HG03575 (cell line): Measurements from ENCODE around the gene BRPF3.

ENCODE experiments used
- ATAC-seq: cut with Tn5 transposase; IDR thresholded peaks from one replicate; pipeline ENCODE4 v1.9.1; 2021; ENCODE audit not compliant: unreplicated experiment, insufficient number of reproducible peaks, low FRiP score; ENCODE audit errors: extremely low read depth

Gene BRPF3

GRCh38 chr6:36223706-36224105 is 27.2 kb downstream of the BRPF3 start:
- no peak for ATAC-seq

DNA sequence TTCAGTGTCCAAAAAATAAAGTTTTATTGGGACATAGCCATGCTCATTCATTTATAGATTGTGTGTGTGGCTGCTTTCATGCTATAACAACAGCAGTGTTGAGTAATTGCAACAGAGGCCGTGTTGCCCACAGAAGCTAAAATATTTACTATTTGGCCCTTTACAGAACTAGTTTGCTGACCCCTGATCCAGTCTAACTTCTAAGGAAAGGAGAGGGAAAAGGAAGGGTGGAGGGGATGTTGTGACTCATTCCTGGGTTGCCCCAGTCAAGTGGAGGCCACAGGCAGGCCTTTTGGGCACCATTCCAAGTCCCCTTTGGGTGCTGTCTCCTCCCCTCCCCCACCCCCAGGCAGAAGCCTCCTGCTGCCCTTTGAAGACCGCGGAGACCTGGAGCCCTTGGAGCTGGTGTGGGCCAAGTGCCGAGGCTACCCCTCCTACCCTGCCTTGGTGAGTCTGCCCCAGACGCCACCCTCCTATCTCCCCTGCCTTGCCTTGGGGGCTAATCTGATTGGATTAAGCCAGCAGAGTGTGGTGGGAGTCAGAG is 28.4 kb downstream of the BRPF3 start:
- ATAC-seq = no peak

GRCh38 chr6:36226438-36227047 is 30.0 kb downstream of the BRPF3 start:
- no peak for ATAC-seq

GRCh38 chr6:36227379-36228228 is 31.1 kb downstream of the BRPF3 start:
- ATAC-seq = no peak

DNA sequence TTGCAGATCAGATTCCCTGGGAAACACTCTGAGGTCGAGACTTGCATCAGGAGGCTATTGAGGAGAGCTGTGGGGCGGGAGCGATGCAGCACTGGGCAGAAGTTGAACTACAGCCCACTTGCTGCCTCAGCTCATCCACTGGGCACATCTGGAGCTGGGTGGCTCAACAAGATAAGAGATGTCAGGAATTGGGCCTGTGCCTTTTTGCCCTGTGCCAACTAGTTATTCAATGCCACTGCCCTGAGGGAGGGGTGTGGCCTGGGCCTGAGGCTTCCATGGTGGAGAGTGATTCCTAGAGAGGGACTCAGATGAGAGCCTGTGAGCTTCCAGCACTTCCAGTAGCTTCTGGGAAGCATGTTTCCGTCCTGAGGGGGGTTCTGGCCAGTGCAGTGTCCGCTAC is 32.7 kb downstream of the BRPF3 start:
- no peak for ATAC-seq

DNA sequence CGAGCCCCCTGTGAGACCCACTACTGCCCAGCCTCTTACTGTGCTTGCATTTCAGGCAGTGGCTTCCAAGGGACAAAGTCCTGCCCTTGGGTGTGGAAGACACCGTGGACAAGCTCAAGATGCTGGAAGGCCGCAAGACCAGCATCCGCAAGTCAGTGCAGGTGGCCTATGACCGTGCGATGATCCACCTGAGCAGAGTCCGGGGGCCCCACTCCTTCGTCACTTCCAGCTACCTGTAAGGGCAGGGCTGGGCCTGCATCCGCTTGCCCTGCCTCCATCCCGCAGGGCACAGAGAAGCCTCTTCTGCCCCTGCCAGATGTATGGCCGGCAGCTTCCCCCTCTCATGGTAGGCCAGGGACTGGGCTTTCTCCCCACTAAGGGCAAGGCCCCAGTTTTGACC is 33.8 kb downstream of the BRPF3 start:
- ATAC-seq = no peak

GRCh38 chr6:36232172-36232571 is 35.6 kb downstream of the BRPF3 start:
- no peak for ATAC-seq

DNA sequence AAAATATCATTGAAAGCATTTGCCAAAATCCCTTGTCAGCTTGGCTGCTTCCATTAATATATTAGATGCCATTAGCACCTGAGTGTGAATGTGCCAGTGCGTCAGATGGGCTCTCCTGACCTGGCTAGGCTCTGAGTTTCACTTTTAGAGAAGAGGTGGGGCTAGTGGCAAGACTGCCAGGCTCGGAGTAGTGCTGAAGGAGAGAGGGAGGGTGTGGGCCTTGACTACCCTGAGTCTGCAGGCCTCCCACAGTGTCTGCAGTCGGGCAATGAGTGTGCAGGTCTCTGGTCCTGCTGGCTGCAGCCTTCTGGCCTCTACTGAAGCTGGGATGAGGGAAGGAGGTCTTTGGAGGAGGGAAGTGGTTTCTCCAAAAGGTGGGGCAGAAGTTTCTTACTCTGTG is 38.8 kb downstream of the BRPF3 start:
- ATAC-seq = no peak

- no peak for ATAC-seq
These were observed 39.3 kb downstream of the BRPF3 start for GRCh38 chr6:36235862-36236261.

GRCh38 chr6:36239774-36240173 is 43.2 kb downstream of the BRPF3 start:
- no peak for ATAC-seq

DNA sequence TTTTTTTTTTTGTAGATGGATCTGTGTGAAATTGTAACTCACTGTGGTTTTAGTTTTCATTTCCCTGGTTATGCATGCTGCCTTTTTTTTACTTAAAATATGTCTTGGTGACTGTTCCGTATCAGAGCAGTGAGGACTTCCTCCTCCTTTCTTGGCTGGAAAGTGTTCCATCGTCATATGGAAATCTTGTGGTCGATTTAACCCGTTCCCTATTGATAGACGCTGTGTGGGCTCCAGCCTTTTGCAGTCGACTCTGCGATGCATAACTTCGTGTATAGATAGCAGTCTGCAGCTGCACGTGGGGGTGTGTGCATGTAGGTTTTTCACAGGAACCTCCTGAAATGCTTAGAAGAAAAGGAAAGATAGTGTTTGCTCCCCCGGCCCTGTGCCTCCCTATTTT is 45.2 kb downstream of the BRPF3 start:
- ATAC-seq = no peak

GRCh38 chr6:36242161-36242560 is 45.6 kb downstream of the BRPF3 start:
- ATAC-seq = no peak

GRCh38 chr6:36242626-36243025 is 46.1 kb downstream of the BRPF3 start:
- no peak for ATAC-seq

DNA sequence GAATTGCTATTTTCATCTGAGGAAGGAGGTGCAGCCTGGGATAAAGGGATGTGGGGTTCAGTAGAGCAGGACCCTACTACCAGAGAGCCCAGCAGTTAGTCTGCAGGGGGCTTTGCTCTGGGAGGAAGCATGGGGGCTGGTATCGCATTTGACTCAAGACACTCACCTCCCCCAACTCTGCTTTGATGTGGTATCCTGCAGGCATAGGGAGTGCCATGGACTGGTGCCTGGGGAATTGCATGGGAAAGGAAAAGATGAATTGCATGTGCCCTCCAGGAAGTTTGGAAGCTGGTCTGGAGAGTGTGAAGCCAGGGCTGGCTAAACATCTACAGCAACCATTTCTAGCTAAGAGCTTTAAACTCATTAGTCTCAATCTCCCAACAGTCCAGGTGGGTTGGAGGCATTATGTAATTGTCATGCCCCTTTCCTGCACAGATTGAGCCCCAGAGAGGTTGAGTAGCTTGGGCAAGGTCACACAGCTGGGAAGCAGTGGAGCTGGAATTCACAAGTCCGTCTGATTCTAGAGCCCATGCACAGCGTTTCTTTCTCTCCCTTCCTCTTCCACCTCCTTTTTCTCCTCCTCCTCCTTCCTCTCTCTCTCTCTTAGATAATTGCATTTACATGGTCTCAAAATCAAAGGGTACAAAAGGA is 47.1 kb downstream of the BRPF3 start:
- no peak for ATAC-seq

DNA sequence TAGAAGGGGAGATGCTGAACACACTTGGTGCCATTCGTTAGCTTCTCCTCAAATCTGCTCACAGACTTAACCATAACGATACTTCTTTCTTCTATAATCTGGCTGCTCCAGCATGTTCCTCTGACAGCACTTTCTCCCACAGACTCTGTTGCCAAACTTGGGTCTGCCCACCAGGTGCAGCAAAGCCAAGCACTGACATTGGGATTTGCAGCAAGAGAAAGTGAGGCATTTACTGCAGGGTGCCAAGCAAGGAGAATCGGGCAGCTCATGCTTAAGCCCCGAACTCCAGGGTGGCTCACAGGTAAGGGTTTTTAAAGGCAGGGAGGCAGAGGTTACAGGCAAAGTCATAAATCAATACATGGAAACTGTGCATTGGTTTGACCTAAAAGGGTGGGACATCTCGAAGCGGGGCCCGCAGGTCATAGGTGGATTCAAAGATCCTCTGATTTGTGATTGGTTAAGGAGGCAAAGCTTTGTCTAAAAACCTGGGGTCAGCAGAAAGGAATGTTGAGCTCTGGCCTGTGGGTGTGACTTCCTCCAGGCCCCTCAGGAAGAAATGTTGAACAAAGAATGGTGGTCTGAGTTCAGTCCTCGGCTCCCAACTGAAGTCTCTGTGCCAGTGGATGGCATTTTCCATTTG is 48.2 kb downstream of the BRPF3 start:
- no peak for ATAC-seq

GRCh38 chr6:36245572-36246061 is 49.1 kb downstream of the BRPF3 start:
- no peak for ATAC-seq

DNA sequence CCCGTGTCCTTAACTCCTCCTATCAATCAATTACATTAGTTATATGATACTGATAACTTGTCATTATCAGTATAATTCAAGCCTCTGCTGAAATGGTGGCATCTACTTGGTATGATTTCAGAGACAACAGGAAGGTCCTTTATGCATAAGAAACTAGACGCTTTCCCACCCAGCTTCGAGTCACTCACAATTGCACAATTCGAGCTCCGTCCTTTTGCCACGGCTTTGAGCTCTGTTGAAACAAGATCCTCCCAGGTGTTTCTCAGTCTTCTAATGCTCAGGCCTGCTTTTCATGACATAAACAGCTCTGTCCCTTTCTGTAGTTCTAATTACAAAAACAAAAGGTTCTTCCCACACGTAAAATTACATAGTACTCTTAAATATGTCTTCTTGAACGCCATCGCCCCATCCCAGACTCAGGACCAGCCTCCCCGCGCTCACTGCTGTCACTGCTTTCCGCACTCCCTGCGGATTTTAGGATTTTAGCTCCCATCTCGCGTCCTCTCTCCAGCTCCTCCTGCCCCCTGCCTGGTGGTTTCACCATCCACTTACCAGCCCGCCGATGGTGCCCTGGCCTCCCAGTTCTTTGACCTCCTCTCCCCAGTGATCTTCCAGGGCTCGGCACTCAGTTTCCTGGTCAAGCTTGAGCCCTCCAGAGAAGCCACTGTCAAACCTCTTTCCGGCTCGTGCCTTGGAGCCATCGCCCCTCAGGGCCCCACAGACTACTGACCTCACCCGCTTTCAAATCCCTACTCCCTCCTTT is 50.1 kb downstream of the BRPF3 start:
- ATAC-seq = no peak

GRCh38 chr6:36247693-36248092 is 51.1 kb downstream of the BRPF3 start:
- no peak for ATAC-seq

DNA sequence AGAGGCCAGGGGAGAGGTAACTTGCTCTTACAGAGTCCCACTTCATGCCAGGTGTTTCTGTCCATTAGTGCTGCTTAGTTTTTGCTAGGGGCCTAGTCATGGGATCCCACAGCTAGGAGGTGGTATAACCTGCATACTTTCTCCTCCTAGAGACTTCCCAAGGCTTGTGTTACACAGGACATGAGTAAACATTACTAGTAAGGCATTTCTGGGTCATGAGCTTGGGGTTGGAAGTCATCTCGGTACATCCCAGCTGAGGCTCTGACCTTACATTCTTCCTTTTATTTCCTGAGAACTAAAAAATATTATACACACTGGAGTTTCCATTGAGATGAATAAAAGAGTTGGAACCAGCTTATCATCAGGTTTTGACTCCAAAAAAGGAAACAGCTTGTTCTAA is 52.4 kb downstream of the BRPF3 start:
- ATAC-seq = no peak
